ENCODE data around the gene TMEM220. TPM values are rescaled to one million over a fixed set of nuclear protein-coding genes. Genes with fewer than 3 reads are reported as not detected.

TMEM220 gene
- total and polyA plus RNA-seq, 10 of the 15 experiments (the other 5 are each of a cell fraction or from before 2014, with no cell fraction given) = 0.02 to 0.30 (median 0.06) TPM; not detected in 1

GRCh38 chr17:10744501-10745000 is 14.7 kb upstream of the TMEM220 start:
- CTCF ChIA-PET = no interaction called here
- TF ChIP-seq HSF1 (IDR thresholded peaks at IDR 0.05; ENCODE audit: low read depth, low read length) (no peak), IKZF1 (conservative IDR thresholded peaks at IDR 0.05) (no peak), KAT2A (conservative IDR thresholded peaks at IDR 0.05; ENCODE audit: control insufficient read depth, low read depth, low read length) (no peak), HDGF (IDR thresholded peaks at IDR 0.05) (no peak)
- RAD21 ChIA-PET (ENCODE audit: unreplicated experiment) = no interaction called here
- no peaks in the 10 kb centered on the region for H3K27me3 ChIP-seq (replicated peaks in 1 of 2; ENCODE audit: control insufficient read depth in 2 of 2, insufficient read depth in 2 of 2, low read length in 1 of 2)
- H3K9ac ChIP-seq (ENCODE audit: control insufficient read depth, insufficient read depth, low read length) = no peak overlapping the region
- no peak overlapping the region for H3K4me3 ChIP-seq
- WGBS (ENCODE audit: insufficient coverage, insufficient replicate concordance, low lambda C conversion rate, missing lambda C conversion rate) = 15% methylated on average over 6 of the region's 7 CpGs
- in situ Hi-C loops (cut with MboI) (no loop called here), intact Hi-C loops (cut with micrococcal nuclease; ENCODE audit: unreplicated experiment) (no loop called here)
- no peaks in the 10 kb centered on the region for H4K20me1 ChIP-seq (ENCODE audit: control insufficient read depth, insufficient read depth)
- DNase-seq (ENCODE audit: low read depth, low spot score) (no peak), ATAC-seq (no peak), FAIRE-seq (no peak)
- H3K9me3 ChIP-seq (replicated peaks; ENCODE audit: control insufficient read depth, insufficient read depth, low read length) = no peaks in the 10 kb centered on the region
- no peak overlapping the region for H3K4me2 ChIP-seq (ENCODE audit: control insufficient read depth, insufficient read depth)
- H3K27ac ChIP-seq (ENCODE audit: control insufficient read depth, insufficient read depth) = no peak overlapping the region
- POLR2A ChIA-PET = no interaction called here
- no peak overlapping the region for H2AFZ ChIP-seq (ENCODE audit: control insufficient read depth, low read depth, low read length)
- BruUV-seq (replicated peaks) = no TSS peak
- H3K79me2 ChIP-seq (ENCODE audit: control insufficient read depth, insufficient read depth, low read length) = no peaks in the 10 kb centered on the region
- H3K4me1 ChIP-seq (ENCODE audit: control insufficient read depth, insufficient read depth, low read length) = no peaks in the 10 kb centered on the region
- H3K36me3 ChIP-seq (ENCODE audit: control insufficient read depth in 2 of 2, insufficient read depth in 2 of 2, low read length in 1 of 2) = no peaks in the 10 kb centered on the region
- SMC1A ChIA-PET (ENCODE audit: uncharacterized antibody, unreplicated experiment) = no interaction called here

GRCh38 chr17:10743316-10744009 is 13.6 kb upstream of the TMEM220 start:
- Histone ChIP-seq H3K9me3 (replicated peaks; ENCODE audit: control insufficient read depth, insufficient read depth, low read length) (no peaks in the 10 kb centered on the region), H3K27ac (ENCODE audit: control insufficient read depth, insufficient read depth) (no peak overlapping the region), H3K9ac (ENCODE audit: control insufficient read depth, insufficient read depth, low read length) (no peak overlapping the region), H3K4me3 (no peak overlapping the region), H3K27me3 (replicated peaks in 1 of 2; ENCODE audit: control insufficient read depth in 2 of 2, insufficient read depth in 2 of 2, low read length in 1 of 2) (no peaks in the 10 kb centered on the region), H2AFZ (ENCODE audit: control insufficient read depth, low read depth, low read length) (no peak overlapping the region), H3K4me1 (ENCODE audit: control insufficient read depth, insufficient read depth, low read length) (no peaks in the 10 kb centered on the region), H3K79me2 (ENCODE audit: control insufficient read depth, insufficient read depth, low read length) (no peaks in the 10 kb centered on the region), H4K20me1 (ENCODE audit: control insufficient read depth, insufficient read depth) (no peaks in the 10 kb centered on the region), H3K4me2 (ENCODE audit: control insufficient read depth, insufficient read depth) (no peak overlapping the region), H3K36me3 (ENCODE audit: control insufficient read depth in 2 of 2, insufficient read depth in 2 of 2, low read length in 1 of 2) (no peaks in the 10 kb centered on the region)
- no peak for FAIRE-seq
- WGBS (ENCODE audit: insufficient coverage, insufficient replicate concordance, low lambda C conversion rate, missing lambda C conversion rate) = 29% methylated on average over 8 of the region's 8 CpGs
- no peak for ATAC-seq
- in situ Hi-C loops (cut with MboI) = no loop called here
- intact Hi-C loops (cut with micrococcal nuclease; ENCODE audit: unreplicated experiment) = no loop called here
- ChIA-PET RAD21 (ENCODE audit: unreplicated experiment) (no interaction called here), CTCF (interaction anchor here (0.9 kb wide), 1 partner anchor 101 kb away, joined by 3 read pairs; no protein-coding TSS in a partner anchor), POLR2A (no interaction called here), SMC1A (ENCODE audit: uncharacterized antibody, unreplicated experiment) (no interaction called here)
- DNase-seq (ENCODE audit: low read depth, low spot score) = no peak
- no TSS peak for BruUV-seq (replicated peaks)
- TF ChIP-seq HCFC1 (IDR thresholded peaks at IDR 0.05; ENCODE audit: low read length) (no peak), LARP7 (IDR thresholded peaks at IDR 0.05) (no peak), CHD1 (IDR thresholded peaks at IDR 0.05; ENCODE audit: low read depth, low read length) (no peak), CBFB (IDR thresholded peaks at IDR 0.05; ENCODE audit: low read depth) (no peak), HDGF (IDR thresholded peaks at IDR 0.05) (no peak), MTA2 (IDR thresholded peaks at IDR 0.05; ENCODE audit: low read depth) (no peak), EP300 (IDR thresholded peaks at IDR 0.05; ENCODE audit: borderline replicate concordance in 1 of 2, control insufficient read depth in 1 of 2, low read depth in 2 of 2, low read length in 2 of 2) (no peak), HDAC2 (IDR thresholded peaks at IDR 0.05) (no peak), NR2C2 (IDR thresholded peaks at IDR 0.05; ENCODE audit: borderline replicate concordance, control insufficient read depth, insufficient read length, low read depth) (no peak), PAX5 (IDR thresholded peaks at IDR 0.05; ENCODE audit: borderline replicate concordance, low read depth, low read length) (no peak), SPI1 (IDR thresholded peaks at IDR 0.05; ENCODE audit: borderline replicate concordance, insufficient read depth, low read depth, low read length) (no peak), IKZF1 (conservative IDR thresholded peaks at IDR 0.05) (no peak), MYB (IDR thresholded peaks at IDR 0.05; ENCODE audit: borderline replicate concordance, low read depth, low read length) (no peak)

Data from GM12878 (cell line).